Thoracic aorta (tissue), 2 donors: ENCODE results near the gene SETBP1. TPM values are rescaled to one million over a fixed set of nuclear protein-coding genes. Genes with fewer than 3 reads are reported as not detected.

Experiments used
- ATAC-seq: fragments of 150-250 bp; one replicate; pipeline ENCODE4 v1.8.0; 2017; ENCODE audit warnings: low read depth; ENCODE audit not compliant: insufficient number of reproducible peaks, low FRiP score
- DNase-seq: peaks from one replicate; pipeline ENCODE4 v3.0.0-alpha.2; 2020; ENCODE audit warnings: low spot score
- H3K27ac ChIP-seq, 2 donors: fragments of 200-600 bp; sonication (generic); 1 replicate in 1 of 2; 2 replicates in 1 of 2; pipeline ENCODE4 v1.5.1; 2016; ENCODE audit warnings: mild to moderate bottlenecking in 2 of 2, moderate library complexity in 2 of 2
- H3K27me3 ChIP-seq: fragments of 200-600 bp; sonication (generic); replicated peaks from 2 replicates; pipeline ENCODE4 v1.6.0; 2016; ENCODE audit warnings: mild to moderate bottlenecking; ENCODE audit not compliant: insufficient read depth
- H3K36me3 ChIP-seq: fragments of 200-600 bp; sonication (generic); one replicate; pipeline ENCODE4 v1.5.1; 2016
- H3K4me1 ChIP-seq, 2 donors: fragments of 200-600 bp; sonication (generic); 1 replicate in 1 of 2; 2 replicates in 1 of 2; pipeline versions ENCODE4 v1.5.1 to v1.6.0; 2016; ENCODE audit warnings: low read depth in 2 of 2, mild to moderate bottlenecking in 1 of 2; ENCODE audit not compliant: control insufficient read depth in 1 of 2
- H3K4me3 ChIP-seq: fragments of 200-600 bp; sonication (generic); 2 replicates; pipeline ENCODE4 v1.5.1; 2016; ENCODE audit warnings: mild to moderate bottlenecking
- H3K9me3 ChIP-seq: fragments of 200-600 bp; sonication (generic); 2 replicates; pipeline ENCODE4 v1.5.1; 2016
- CTCF ChIP-seq: fragments of 200-600 bp; sonication (generic); IDR thresholded peaks from one replicate; pipeline ENCODE4 v1.5.1; 2019; ENCODE audit warnings: antibody characterized with exemption
- total RNA-seq, 2 donors: library from RNA; depleted of rRNA; stranded (reverse); fragments of >200 nt; gene quantifications; one replicate each; pipeline versions ENCODE4 v1.1.0 to v1.2.3, GENCODE V29; 2016

The SETBP1 gene
- total RNA-seq, 2 donors from 2014 or later, result 39.3 to 50.2 TPM

DNA sequence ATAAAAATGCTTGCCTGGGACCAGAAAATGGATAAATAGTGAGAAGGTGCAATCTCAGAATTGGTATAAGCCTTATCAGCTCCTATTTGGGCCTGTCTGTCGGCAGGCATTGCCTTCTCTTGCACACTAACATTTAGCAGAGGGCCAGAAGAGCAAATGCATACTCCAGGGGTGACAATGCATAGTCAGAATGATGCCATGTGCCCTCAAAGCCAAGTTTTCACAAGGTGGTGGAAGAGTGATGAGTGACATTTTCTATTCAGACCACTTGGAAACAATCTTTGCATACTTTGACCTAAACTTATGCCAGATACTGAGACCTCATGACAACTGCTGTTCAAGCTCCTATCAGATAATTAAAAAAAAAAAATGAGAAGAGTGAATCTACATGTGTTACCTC, 276.3 kb downstream of the SETBP1 start:
- ATAC-seq (no peak), DNase-seq (no peak)
- Histone ChIP-seq H3K27me3 (no peaks in the 10 kb centered on the region), H3K27ac (no peak overlapping the region), H3K36me3 (peaks cover 2% of the 10 kb centered on the region), H3K4me1 (peaks cover 5 to 37% of the 10 kb centered on the region in 2 donors), H3K9me3 (no peaks in the 10 kb centered on the region), H3K4me3 (no peak overlapping the region)
- no peak for TF ChIP-seq CTCF

DNA sequence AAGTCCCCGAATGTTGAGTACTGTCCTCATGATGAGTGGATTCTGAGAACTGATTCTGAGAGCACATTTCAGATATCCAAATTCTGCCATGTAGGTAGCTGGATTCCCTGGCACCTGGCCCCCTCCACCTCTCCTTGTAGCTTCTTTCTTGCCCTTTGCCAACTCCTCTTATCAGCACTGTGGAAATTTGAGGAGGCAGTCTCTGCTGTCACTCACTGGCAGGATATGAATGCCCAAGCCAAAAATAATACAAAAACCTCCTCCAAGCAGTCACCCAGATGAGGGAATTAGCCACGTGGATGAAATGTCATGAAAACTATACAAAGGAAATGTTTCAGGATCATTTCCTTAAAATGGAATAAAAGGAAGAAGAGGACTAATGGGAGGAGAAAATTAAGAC, 276.8 kb downstream of the SETBP1 start:
- peaks cover 5 to 37% of the 10 kb centered on the region in 2 donors for H3K4me1 ChIP-seq
- no peak overlapping the region for H3K27ac ChIP-seq
- peaks cover 2% of the 10 kb centered on the region for H3K36me3 ChIP-seq
- no peak for TF ChIP-seq CTCF
- no peaks in the 10 kb centered on the region for H3K9me3 ChIP-seq
- no peak for ATAC-seq
- DNase-seq, result no peak
- H3K4me3 ChIP-seq, result no peak overlapping the region
- H3K27me3 ChIP-seq, result no peaks in the 10 kb centered on the region

DNA sequence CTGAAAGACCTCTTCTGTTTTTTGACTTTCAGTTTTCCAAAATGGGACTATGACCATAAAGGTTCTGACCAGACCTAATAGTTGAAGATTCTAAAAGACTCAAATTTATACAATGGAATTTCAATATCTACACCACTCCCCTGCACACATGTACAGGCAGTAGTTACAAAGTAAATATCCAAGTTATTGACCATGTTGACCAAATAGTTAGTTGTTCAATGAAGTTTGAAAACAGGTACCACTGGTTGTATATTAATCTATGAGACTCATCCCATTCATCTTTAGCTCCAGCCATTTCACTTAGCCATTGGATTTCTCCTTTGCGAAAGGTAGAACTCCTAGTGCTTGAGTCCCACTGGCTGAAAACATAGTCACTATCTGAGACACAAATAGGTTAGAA, 277.4 kb downstream of the SETBP1 start:
- H3K27ac ChIP-seq, result no peak overlapping the region
- no peaks in the 10 kb centered on the region for H3K9me3 ChIP-seq
- H3K4me1 ChIP-seq, result peaks cover 5 to 37% of the 10 kb centered on the region in 2 donors
- no peaks in the 10 kb centered on the region for H3K27me3 ChIP-seq
- TF ChIP-seq CTCF, result no peak
- no peak overlapping the region for H3K4me3 ChIP-seq
- peaks cover 2% of the 10 kb centered on the region for H3K36me3 ChIP-seq
- DNase-seq, result no peak
- no peak for ATAC-seq

- no peak for DNase-seq
- H3K4me1 ChIP-seq, result peaks cover 5 to 37% of the 10 kb centered on the region in 2 donors
- H3K27ac ChIP-seq, result no peak overlapping the region
- no peak overlapping the region for H3K4me3 ChIP-seq
- TF ChIP-seq CTCF, result no peak
- peaks cover 2% of the 10 kb centered on the region for H3K36me3 ChIP-seq
- no peak for ATAC-seq
- H3K9me3 ChIP-seq, result no peaks in the 10 kb centered on the region
- H3K27me3 ChIP-seq, result no peaks in the 10 kb centered on the region
These were observed 277.8 kb downstream of the SETBP1 start for GRCh38 chr18:44958455-44958854.

GRCh38 chr18:44959013-44959412, 278.3 kb downstream of the SETBP1 start:
- no peak for TF ChIP-seq CTCF
- peaks cover 5 to 37% of the 10 kb centered on the region in 2 donors for H3K4me1 ChIP-seq
- H3K36me3 ChIP-seq, result peaks cover 2% of the 10 kb centered on the region
- no peak overlapping the region for H3K4me3 ChIP-seq
- no peaks in the 10 kb centered on the region for H3K27me3 ChIP-seq
- no peaks in the 10 kb centered on the region for H3K9me3 ChIP-seq
- ATAC-seq (no peak), DNase-seq (no peak)
- H3K27ac ChIP-seq, result no peak overlapping the region
